ENCODE measurements around the gene NEUROG1. TPM values are rescaled to one million over a fixed set of nuclear protein-coding genes. Genes with fewer than 3 reads are reported as not detected.
A peak's percentile ranks its signal among the peaks of the same experiment; 100 is the strongest.

Gene NEUROG1
- total RNA-seq, 3 donors from 2014 or later (not counting 1 experiment from before 2014, with no cell fraction given), result not detected

DNA sequence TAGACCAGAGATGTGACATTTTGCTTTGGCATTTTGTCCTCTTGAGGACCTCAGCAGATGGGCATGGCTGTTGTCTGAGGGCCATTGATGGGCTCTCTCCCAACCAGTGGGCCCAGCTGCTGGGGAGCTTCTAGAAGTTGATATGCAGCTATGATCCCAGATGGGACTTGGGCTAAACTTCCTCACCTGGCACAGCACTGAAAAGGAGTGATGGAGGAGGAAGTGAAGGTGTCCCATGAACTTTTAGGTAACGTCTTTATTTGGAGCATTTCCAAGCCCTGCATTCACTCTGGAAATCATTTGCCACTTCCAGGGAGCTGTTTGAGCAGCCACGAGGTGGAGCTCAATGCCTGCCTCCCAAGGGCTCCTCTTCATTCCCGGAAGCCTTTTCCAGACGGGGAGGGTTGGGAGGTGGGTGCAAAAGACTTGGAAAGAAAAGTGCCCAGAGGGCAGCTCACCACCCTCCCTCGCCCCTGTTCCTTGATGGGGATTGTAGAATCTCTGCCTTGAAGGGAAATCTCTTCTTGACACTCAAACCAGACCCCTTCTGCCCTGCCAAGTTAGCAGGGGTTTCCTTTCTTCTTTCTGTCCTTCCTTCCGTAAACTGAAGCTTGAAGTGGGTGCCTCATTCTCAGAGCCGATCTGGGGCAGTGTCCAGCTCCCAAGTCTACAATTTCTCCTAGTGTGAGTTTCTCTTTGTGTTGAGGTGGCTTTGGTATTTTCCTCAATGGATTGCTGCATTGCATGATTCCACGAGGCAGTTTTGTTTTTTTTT is 18.1 kb upstream of the NEUROG1 start:
- H3K36me3 Mint-ChIP-seq, result no peaks in the 10 kb centered on the region
- TF ChIP-seq, protein P1, sequence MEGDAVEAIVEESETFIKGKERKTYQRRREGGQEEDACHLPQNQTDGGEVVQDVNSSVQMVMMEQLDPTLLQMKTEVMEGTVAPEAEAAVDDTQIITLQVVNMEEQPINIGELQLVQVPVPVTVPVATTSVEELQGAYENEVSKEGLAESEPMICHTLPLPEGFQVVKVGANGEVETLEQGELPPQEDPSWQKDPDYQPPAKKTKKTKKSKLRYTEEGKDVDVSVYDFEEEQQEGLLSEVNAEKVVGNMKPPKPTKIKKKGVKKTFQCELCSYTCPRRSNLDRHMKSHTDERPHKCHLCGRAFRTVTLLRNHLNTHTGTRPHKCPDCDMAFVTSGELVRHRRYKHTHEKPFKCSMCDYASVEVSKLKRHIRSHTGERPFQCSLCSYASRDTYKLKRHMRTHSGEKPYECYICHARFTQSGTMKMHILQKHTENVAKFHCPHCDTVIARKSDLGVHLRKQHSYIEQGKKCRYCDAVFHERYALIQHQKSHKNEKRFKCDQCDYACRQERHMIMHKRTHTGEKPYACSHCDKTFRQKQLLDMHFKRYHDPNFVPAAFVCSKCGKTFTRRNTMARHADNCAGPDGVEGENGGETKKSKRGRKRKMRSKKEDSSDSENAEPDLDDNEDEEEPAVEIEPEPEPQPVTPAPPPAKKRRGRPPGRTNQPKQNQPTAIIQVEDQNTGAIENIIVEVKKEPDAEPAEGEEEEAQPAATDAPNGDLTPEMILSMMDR (IDR thresholded peaks at IDR 0.05), result no peak
- DNase-seq, result no peak
- H3K27me3 Mint-ChIP-seq (ENCODE audit: low read depth in 2 of 2), result peaks cover 33 to 51% of the 10 kb centered on the region in 2 donors
- no peaks in the 10 kb centered on the region for H3K4me1 Mint-ChIP-seq
- no peak overlapping the region for H3K4me3 Mint-ChIP-seq
- Histone ChIP-seq H3K4me3 (ENCODE audit: low read length) (no peak overlapping the region), H3K9me3 (ENCODE audit: control insufficient read depth, insufficient read depth, low read length) (no peaks in the 10 kb centered on the region), H3K36me3 (ENCODE audit: control insufficient read depth, insufficient read depth, low read length) (no peaks in the 10 kb centered on the region), H3K4me1 (ENCODE audit: control insufficient read depth, insufficient read depth, low read length) (no peaks in the 10 kb centered on the region), H3K27me3 (ENCODE audit: control insufficient read depth, insufficient read depth, low read length) (peaks cover 2% of the 10 kb centered on the region), H3K27ac (ENCODE audit: low read length) (no peak overlapping the region)
- intact Hi-C loops (cut with micrococcal nuclease), result no loop called here
- H3K27ac Mint-ChIP-seq, result no peak overlapping the region
- WGBS (ENCODE audit: insufficient coverage), result 32% methylated on average over 6 of the region's 8 CpGs
- ATAC-seq, result no peak
- no peaks in the 10 kb centered on the region for H3K9me3 Mint-ChIP-seq

DNA sequence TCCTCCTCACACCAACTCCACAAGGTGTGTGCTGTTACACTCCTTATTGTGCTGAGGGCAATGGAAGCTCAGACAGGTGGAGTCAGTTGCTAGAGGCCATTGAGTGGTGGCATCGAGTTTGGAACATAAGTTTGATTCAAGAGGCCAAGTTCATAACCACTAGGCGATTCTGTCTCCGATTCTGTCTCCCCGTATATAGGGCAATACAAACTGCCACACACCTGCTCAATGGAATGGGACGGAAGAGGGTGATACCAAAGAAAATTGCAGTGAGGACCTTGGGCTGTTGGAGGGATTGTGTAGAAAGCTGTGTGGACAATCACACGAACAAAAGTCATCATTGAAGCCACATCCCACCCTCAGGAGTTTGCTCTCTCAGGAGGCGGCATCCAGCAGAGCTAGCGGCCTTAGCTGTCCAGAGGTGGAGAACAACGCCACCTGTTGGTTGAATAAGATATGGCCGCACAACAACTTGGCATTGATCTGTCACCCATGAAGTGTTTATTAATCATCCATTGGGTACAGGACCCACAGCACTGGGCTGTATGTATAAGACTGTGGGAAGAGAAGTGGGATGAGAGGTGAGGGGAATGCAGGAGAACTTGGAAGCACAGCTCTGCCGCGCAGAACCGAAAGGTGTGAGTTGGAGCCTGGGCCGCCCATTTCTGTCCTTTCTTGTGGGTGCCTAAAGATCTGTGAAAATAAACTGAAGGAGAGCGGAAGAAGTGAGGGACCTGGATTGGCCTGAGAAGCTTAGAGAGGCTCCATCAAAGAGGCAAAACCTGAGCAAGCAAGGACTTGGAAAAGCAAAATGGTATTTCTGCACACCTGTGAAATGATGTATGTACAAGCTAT is 16.1 kb upstream of the NEUROG1 start:
- intact Hi-C loops (cut with micrococcal nuclease), result loop anchor here (1.0 kb wide), 1 partner anchor 86 kb away; no protein-coding TSS in a partner anchor
- Mint-ChIP-seq H3K27ac (no peak overlapping the region), H3K4me1 (no peaks in the 10 kb centered on the region), H3K4me3 (no peak overlapping the region), H3K9me3 (no peaks in the 10 kb centered on the region), H3K36me3 (no peaks in the 10 kb centered on the region), H3K27me3 (ENCODE audit: low read depth in 2 of 2) (peaks cover 27 to 42% of the 10 kb centered on the region in 2 donors)
- 50% methylated on average over 13 of the region's 15 CpGs for WGBS (ENCODE audit: insufficient coverage)
- DNase-seq (peak; percentile 29 to 70), ATAC-seq (peak; percentile 47 to 86 (median 65))
- no peaks in the 10 kb centered on the region for H3K36me3 ChIP-seq (ENCODE audit: control insufficient read depth, insufficient read depth, low read length)
- no peaks in the 10 kb centered on the region for H3K9me3 ChIP-seq (ENCODE audit: control insufficient read depth, insufficient read depth, low read length)
- TF ChIP-seq, protein P1 (IDR thresholded peaks at IDR 0.05), result peak; percentile 76
- H3K4me1 ChIP-seq (ENCODE audit: control insufficient read depth, insufficient read depth, low read length), result no peaks in the 10 kb centered on the region
- H3K27ac ChIP-seq (ENCODE audit: low read length), result no peak overlapping the region
- H3K27me3 ChIP-seq (ENCODE audit: control insufficient read depth, insufficient read depth, low read length), result peaks cover 2% of the 10 kb centered on the region
- no peak overlapping the region for H3K4me3 ChIP-seq (ENCODE audit: low read length)

DNA sequence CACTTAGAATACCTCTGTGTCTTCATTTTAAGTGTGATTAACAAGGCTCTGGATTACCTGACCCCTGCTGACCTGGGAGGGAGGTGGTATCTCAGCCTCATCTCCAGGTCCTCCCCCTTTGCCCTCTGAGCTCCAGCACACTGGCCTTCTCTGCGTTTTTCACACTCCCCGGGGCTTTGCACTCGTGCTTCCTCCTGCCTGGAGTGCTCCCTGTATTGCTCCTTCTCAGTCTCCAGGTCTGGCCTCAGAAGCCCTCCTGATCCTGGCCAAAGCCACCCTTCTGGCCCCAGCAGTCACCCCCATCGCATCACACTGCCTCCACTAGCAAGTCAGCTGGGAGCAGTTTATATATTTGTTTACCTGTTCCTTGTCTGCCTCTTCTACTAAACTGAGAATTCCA is 13.6 kb upstream of the NEUROG1 start:
- Histone ChIP-seq H3K27me3 (ENCODE audit: control insufficient read depth, insufficient read depth, low read length) (peaks cover 8% of the 10 kb centered on the region), H3K27ac (ENCODE audit: low read length) (no peak overlapping the region), H3K36me3 (ENCODE audit: control insufficient read depth, insufficient read depth, low read length) (no peaks in the 10 kb centered on the region), H3K9me3 (ENCODE audit: control insufficient read depth, insufficient read depth, low read length) (no peaks in the 10 kb centered on the region), H3K4me3 (ENCODE audit: low read length) (no peak overlapping the region), H3K4me1 (ENCODE audit: control insufficient read depth, insufficient read depth, low read length) (peaks cover 1% of the 10 kb centered on the region)
- Mint-ChIP-seq H3K4me3 (no peak overlapping the region), H3K27me3 (ENCODE audit: low read depth in 2 of 2) (peaks cover 35 to 38% of the 10 kb centered on the region in 2 donors), H3K4me1 (peaks cover 4 to 5% of the 10 kb centered on the region in 2 donors), H3K9me3 (no peaks in the 10 kb centered on the region), H3K27ac (no peak overlapping the region), H3K36me3 (no peaks in the 10 kb centered on the region)
- DNase-seq (no peak), ATAC-seq (no peak)
- intact Hi-C loops (cut with micrococcal nuclease), result no loop called here
- TF ChIP-seq, protein P1 (IDR thresholded peaks at IDR 0.05), result no peak
- WGBS (ENCODE audit: insufficient coverage), result 48% methylated on average over 4 of the region's 4 CpGs

Measured in natural killer cell (primary cell).